ENCODE data around the gene ADO.
A peak's percentile ranks its signal among the peaks of the same experiment; 100 is the strongest.

The ADO gene

DNA sequence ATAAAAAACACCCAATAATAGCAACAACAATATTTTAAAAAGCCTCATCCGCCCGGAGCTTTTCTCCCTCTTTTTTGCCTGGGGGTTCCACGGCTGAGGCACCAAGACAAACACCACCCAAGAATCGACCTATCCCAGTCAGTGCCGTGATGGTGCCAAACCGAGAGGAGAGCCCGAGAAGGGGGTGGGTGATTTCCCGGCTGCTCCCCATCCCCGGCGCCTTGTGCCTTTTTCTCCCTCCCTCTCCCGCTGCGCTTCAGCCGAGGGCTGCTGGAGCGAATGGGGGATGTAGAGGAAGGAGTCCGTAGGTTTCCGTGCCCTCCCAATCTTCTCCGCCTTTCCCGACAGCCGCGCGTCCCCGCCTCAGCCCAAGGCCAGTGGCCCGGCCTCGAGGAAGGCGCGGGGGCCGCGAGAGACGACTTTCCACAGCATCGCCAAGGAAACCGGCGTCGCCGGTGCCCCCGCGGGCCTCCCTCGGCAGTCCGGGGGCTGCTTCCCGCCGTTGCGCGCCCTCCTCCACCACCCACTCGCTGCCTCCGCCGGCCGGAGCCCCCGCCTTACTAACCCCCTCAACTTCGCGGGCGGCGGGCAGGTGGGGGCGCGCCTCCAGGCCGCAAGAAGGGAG, 10.3 kb downstream of the ADO start:
- Histone ChIP-seq H3K27ac (ENCODE audit: low read length) (no peak overlapping the region), H3K36me3 (ENCODE audit: insufficient read depth, low read depth, low read length) (no peaks in the 10 kb centered on the region), H3K9ac (ENCODE audit: low read depth, low read length) (peak overlapping the region; percentile 55; the same call in 1 of the 2 replicates), H3K9me3 (ENCODE audit: insufficient read depth, low read depth, low read length) (no peaks in the 10 kb centered on the region), H3K4me3 (ENCODE audit: low read length) (peak overlapping the region; percentile 84), H3K4me1 (ENCODE audit: insufficient read depth, low read length) (peaks cover 6% of the 10 kb centered on the region; the same call in 1 of the 2 replicates), H3K27me3 (ENCODE audit: insufficient read depth, low read length) (peaks cover 72% of the 10 kb centered on the region)

GRCh38 chr10:62815381-62816075, 11.0 kb downstream of the ADO start:
- Histone ChIP-seq H3K9ac (ENCODE audit: low read depth, low read length) (peak overlapping the region; percentile 55; the same call in 1 of the 2 replicates), H3K4me3 (ENCODE audit: low read length) (peak overlapping the region; percentile 84), H3K9me3 (ENCODE audit: insufficient read depth, low read depth, low read length) (no peaks in the 10 kb centered on the region), H3K27me3 (ENCODE audit: insufficient read depth, low read length) (peaks cover 79% of the 10 kb centered on the region), H3K27ac (ENCODE audit: low read length) (no peak overlapping the region), H3K4me1 (ENCODE audit: insufficient read depth, low read length) (peaks cover 6% of the 10 kb centered on the region; the same call in 1 of the 2 replicates), H3K36me3 (ENCODE audit: insufficient read depth, low read depth, low read length) (no peaks in the 10 kb centered on the region)

- Histone ChIP-seq H3K4me1 (ENCODE audit: insufficient read depth, low read length) (peaks cover 6% of the 10 kb centered on the region; the same call in 1 of the 2 replicates), H3K36me3 (ENCODE audit: insufficient read depth, low read depth, low read length) (no peaks in the 10 kb centered on the region), H3K9ac (ENCODE audit: low read depth, low read length) (peak overlapping the region; percentile 55; the same call in 1 of the 2 replicates), H3K9me3 (ENCODE audit: insufficient read depth, low read depth, low read length) (no peaks in the 10 kb centered on the region), H3K4me3 (ENCODE audit: low read length) (peak overlapping the region; percentile 84), H3K27ac (ENCODE audit: low read length) (no peak overlapping the region), H3K27me3 (ENCODE audit: insufficient read depth, low read length) (peaks cover 84% of the 10 kb centered on the region)
Observed at GRCh38 chr10:62816076-62816330, 11.5 kb downstream of the ADO start.

DNA sequence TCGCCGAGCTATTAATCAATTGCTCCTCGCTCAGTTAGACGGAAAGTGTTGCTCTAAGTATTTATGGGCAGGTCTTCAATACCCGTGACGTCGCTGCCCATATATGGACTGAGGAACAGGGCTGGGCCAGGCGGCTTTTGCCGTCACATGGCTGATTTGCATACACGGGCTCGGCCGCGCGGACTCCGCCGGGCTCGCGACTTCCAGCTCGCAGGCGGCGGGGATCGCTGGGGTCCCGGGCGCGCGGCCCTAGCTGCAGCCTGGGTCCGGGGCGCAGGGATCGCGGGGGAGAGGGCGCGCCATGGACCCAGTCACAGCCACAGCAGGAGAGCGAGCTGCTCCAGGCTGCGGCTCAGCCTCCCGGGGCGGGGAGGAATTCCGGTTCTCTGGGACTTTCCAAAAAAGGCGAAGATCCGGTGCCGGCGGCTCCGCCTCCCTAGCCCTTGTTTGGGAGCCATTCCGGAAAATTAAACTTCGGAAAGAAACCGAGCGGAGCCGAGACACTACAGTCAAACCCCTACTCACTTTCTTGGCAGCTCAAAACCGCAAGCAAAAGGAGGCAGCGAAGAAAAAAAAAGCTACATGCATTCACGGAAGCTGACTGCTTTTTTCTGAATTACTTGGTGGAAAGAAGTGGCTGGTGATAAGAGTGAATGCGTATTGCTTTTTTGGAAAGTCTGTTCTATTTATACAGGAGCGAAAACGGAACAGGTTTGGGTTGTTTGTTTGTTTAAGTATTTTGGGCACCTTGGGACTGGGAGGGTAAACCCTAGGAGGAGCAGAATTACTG, 12.0 kb downstream of the ADO start, which contains the start of gene EGR2:
TSS of gene EGR2 (minus strand) at position 36 of the 790 bp plus-strand sequence. CDS start 337 bp downstream, outside the sequence.
- Histone ChIP-seq H3K9ac (ENCODE audit: low read depth, low read length) (peak within 1 kb of the TSS; percentile 75; the same call in 1 of the 2 replicates), H3K27ac (ENCODE audit: low read length) (no peak within 1 kb of the TSS), H3K36me3 (ENCODE audit: insufficient read depth, low read depth, low read length) (no peaks in the 10 kb centered on the region), H3K4me1 (ENCODE audit: insufficient read depth, low read length) (peaks cover 6% of the 10 kb centered on the region; the same call in 1 of the 2 replicates), H3K9me3 (ENCODE audit: insufficient read depth, low read depth, low read length) (no peaks in the 10 kb centered on the region), H3K4me3 (ENCODE audit: low read length) (peak within 1 kb of the TSS; percentile 84), H3K27me3 (ENCODE audit: insufficient read depth, low read length) (peaks cover 89% of the 10 kb centered on the region)

DNA sequence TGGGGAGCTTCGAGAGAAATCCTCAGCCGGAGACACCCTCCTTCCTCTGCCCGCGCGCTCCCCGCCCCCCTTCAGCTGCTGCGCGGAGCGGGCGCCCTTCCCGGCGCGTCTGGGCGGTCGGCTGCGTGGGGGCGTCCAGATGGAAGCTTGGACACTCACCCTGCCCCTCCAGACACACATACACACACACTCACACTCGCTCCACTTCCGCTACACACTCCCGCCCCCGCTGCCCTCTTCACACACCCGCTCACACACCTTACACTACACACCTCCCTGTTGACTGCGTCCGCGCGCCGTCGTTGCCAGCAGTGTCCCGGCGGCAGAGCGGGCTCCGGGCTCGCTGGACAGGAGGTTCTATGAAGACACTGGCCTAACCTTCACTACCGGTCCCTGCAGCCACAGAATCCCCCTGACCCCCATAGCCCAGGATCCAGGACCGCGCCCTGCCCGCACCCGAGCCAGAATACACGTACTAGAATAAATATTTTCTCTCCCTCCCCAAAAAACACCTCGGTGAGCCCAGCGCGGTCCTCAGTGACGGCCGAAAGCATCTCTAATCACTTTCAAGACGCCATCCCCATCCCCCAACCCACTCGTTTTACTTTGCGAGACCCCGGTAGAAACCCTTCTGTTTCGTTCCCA, 12.7 kb downstream of the ADO start:
- Histone ChIP-seq H3K4me3 (ENCODE audit: low read length) (peak overlapping the region; percentile 84), H3K36me3 (ENCODE audit: insufficient read depth, low read depth, low read length) (no peaks in the 10 kb centered on the region), H3K27ac (ENCODE audit: low read length) (no peak overlapping the region), H3K27me3 (ENCODE audit: insufficient read depth, low read length) (peaks cover 91% of the 10 kb centered on the region), H3K4me1 (ENCODE audit: insufficient read depth, low read length) (peaks cover 6% of the 10 kb centered on the region; the same call in 1 of the 2 replicates), H3K9me3 (ENCODE audit: insufficient read depth, low read depth, low read length) (no peaks in the 10 kb centered on the region), H3K9ac (ENCODE audit: low read depth, low read length) (peak overlapping the region; percentile 75; the same call in 1 of the 2 replicates)

DNA sequence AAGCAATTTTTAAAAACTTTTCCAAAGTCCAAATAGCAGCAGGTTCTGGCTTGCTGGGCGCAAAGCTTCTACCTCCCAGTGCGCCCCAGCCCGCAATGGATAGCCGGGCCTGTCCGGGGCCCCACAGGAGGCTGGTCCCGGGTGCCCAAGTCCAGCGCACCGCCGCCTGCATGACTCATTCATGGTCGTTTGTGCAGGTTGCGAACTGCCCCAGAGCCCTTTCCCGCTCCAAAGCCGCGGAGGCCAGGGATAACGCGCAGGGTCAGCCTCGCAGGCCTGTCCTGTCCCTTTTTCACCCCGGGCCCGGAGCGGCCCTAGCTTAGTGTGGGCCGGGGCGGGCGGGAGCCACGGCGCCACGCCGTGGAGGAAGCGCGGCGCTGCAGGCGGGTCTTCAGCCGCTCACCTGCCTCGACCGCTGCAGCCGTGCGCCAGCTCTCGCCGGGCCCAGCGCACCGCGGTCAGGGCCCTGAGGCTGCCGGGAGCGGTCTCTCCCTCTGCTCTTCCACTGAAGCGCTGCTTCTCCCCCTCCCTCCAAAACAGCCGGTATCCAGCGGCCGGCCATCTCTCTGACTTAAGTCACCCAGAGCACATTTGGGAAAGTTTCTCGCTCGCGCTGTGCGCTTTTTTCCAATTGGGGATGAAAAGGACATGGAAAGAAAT, 13.4 kb downstream of the ADO start:
- Histone ChIP-seq H3K27me3 (ENCODE audit: insufficient read depth, low read length) (peaks cover 85% of the 10 kb centered on the region), H3K36me3 (ENCODE audit: insufficient read depth, low read depth, low read length) (no peaks in the 10 kb centered on the region), H3K9me3 (ENCODE audit: insufficient read depth, low read depth, low read length) (no peaks in the 10 kb centered on the region), H3K4me1 (ENCODE audit: insufficient read depth, low read length) (peaks cover 6% of the 10 kb centered on the region; the same call in 1 of the 2 replicates), H3K27ac (ENCODE audit: low read length) (no peak overlapping the region), H3K4me3 (ENCODE audit: low read length) (peak overlapping the region; percentile 84), H3K9ac (ENCODE audit: low read depth, low read length) (peak overlapping the region; percentile 75; the same call in 1 of the 2 replicates)

DNA sequence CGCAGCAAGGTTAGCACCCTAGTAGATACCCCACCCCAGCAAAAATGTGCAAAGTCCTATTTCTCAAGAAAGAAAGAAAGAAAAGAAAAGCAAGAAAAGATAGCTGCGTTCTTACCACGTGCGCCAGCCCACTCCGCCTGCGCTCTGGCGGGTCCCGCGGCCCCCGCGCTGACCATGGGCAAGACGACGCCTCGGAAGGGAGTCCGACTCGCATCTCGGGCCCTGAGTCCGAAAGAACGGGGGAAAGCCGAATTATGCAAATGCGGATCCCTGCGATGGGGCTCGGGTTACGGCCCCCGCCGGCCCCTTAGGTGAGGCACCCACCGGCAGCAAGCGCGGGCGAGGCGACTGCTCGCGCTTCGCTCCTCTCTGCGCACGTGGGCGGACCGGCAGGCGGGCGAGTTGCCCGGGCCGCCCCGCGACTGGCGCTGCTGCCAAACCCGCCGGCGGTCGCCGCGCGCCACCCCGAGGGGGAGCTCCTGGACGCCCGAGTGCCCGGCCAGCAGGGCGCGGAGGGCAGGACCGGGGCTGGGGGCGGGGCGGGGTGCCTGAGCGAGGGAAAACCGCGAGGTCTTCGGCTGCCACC, 14.0 kb downstream of the ADO start:
- H3K9me3 ChIP-seq (ENCODE audit: insufficient read depth, low read depth, low read length), result no peaks in the 10 kb centered on the region
- no peak overlapping the region for H3K27ac ChIP-seq (ENCODE audit: low read length)
- no peak overlapping the region for H3K9ac ChIP-seq (ENCODE audit: low read depth, low read length)
- peaks cover 79% of the 10 kb centered on the region for H3K27me3 ChIP-seq (ENCODE audit: insufficient read depth, low read length)
- H3K36me3 ChIP-seq (ENCODE audit: insufficient read depth, low read depth, low read length), result no peaks in the 10 kb centered on the region
- peak overlapping the region; percentile 27; the same call in 1 of the 2 replicates for H3K4me3 ChIP-seq (ENCODE audit: low read length)
- peaks cover 6% of the 10 kb centered on the region; the same call in 1 of the 2 replicates for H3K4me1 ChIP-seq (ENCODE audit: insufficient read depth, low read length)

- no peaks in the 10 kb centered on the region for H3K9me3 ChIP-seq (ENCODE audit: insufficient read depth, low read depth, low read length)
- no peak overlapping the region for H3K9ac ChIP-seq (ENCODE audit: low read depth, low read length)
- peaks cover 71% of the 10 kb centered on the region for H3K27me3 ChIP-seq (ENCODE audit: insufficient read depth, low read length)
- H3K36me3 ChIP-seq (ENCODE audit: insufficient read depth, low read depth, low read length), result no peaks in the 10 kb centered on the region
- H3K4me3 ChIP-seq (ENCODE audit: low read length), result peak overlapping the region; percentile 15; the same call in 1 of the 2 replicates
- H3K27ac ChIP-seq (ENCODE audit: low read length), result no peak overlapping the region
- H3K4me1 ChIP-seq (ENCODE audit: insufficient read depth, low read length), result peaks cover 6% of the 10 kb centered on the region; the same call in 1 of the 2 replicates
Observed at GRCh38 chr10:62819141-62819920, 14.8 kb downstream of the ADO start.

- Histone ChIP-seq H3K9ac (ENCODE audit: low read depth, low read length) (no peak overlapping the region), H3K36me3 (ENCODE audit: insufficient read depth, low read depth, low read length) (no peaks in the 10 kb centered on the region), H3K9me3 (ENCODE audit: insufficient read depth, low read depth, low read length) (no peaks in the 10 kb centered on the region), H3K4me3 (ENCODE audit: low read length) (no peak overlapping the region), H3K27me3 (ENCODE audit: insufficient read depth, low read length) (peaks cover 58% of the 10 kb centered on the region), H3K27ac (ENCODE audit: low read length) (no peak overlapping the region), H3K4me1 (ENCODE audit: insufficient read depth, low read length) (peaks cover 6% of the 10 kb centered on the region; the same call in 1 of the 2 replicates)
Observed at GRCh38 chr10:62820586-62820985, 16.1 kb downstream of the ADO start.

DNA sequence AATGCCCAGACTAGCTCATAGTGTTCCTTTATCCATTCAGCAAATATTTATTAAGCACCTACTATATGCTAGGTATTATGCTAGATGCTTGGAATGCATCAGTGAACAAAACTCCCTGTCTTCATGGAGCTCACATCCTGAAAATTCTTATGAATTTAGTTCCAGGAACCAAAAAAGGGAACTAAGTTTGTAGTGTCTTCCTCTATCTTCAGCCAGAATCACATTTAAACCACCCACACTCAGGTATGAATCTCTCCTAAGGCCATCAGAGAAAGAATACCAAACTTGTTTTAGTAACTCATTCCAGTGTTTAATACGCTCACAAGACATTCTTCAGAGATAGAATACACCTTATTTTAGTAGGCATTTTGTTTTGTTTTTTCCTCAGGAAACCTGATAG, 21.8 kb downstream of the ADO start:
- no peak overlapping the region for H3K4me3 ChIP-seq (ENCODE audit: low read length)
- H3K4me1 ChIP-seq (ENCODE audit: insufficient read depth, low read length), result no peaks in the 10 kb centered on the region
- H3K27ac ChIP-seq (ENCODE audit: low read length), result no peak overlapping the region
- H3K36me3 ChIP-seq (ENCODE audit: insufficient read depth, low read depth, low read length), result no peaks in the 10 kb centered on the region
- no peaks in the 10 kb centered on the region for H3K9me3 ChIP-seq (ENCODE audit: insufficient read depth, low read depth, low read length)
- H3K27me3 ChIP-seq (ENCODE audit: insufficient read depth, low read length), result peaks cover 5% of the 10 kb centered on the region; the same call in 1 of the 2 replicates
- H3K9ac ChIP-seq (ENCODE audit: low read depth, low read length), result no peak overlapping the region
